GM18870 (cell line): ENCODE data around the gene KRT9.
"Not testable (repeated sequence)": the region's sequence is repeated elsewhere in the genome, so short reads cannot be mapped to it uniquely, and the experiment has no call there.

ENCODE experiments used
- ATAC-seq: cut with Tn5 transposase; IDR thresholded peaks from one replicate; pipeline ENCODE4 v1.9.1; 2021; ENCODE audit warnings: moderate library complexity; ENCODE audit not compliant: unreplicated experiment

The KRT9 gene

DNA sequence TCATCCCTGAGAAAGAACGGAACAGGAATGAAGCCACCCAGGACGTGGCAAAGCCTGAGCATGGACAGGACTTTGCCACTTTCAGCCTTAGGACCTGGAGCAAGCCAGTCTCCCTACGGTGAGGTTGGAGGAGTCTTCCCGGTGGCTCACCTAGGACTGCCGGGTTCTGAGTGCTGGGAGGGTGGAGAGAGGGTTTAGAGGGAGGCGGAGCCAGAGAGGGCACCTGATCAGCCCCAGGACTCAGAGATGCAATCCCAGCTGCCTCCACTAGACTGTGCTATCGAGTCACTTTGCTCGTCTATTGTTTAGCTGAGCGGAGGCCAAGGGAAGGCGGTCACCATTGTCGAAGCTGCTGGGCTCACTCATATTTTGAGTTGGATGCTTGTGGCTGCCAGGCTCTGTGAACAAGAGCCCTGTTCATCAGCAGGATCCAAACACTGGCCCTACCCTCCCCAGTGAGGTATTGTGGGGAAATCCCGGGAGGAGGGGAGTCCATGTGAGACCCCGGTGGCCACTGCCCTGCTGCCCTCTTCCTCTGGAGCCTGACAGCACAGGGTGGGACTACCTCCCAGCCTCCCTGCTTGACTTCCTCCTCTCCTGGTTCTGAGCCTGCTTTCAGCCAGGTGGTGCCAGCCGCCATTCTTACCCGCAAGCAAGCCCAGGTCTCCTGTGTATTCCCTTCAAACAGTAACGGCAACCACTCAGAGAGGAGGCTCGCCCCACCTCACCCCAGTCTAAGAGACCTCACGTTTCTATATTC, 7.8 kb upstream of the KRT9 start:
- no peak for ATAC-seq

DNA sequence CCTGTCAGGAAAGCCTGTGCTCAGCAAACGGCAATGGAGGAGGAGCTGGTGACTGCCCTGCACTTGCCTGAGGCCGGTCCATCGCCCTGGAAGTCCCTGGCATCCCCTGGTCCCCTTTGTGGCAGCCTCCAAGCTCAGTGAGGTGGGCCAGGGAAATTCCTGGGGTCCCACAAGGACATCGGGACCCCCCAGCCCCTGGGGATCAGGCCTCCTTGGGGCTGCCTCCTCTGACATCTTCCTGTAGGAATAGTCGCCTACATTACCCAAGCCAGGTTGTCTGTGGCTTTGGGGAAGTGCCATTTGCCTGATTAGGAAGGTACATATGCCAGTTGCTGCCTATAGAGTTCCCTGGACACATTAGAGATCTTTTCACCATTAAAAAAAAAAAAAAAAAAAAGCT, 7.1 kb upstream of the KRT9 start:
- ATAC-seq, result no peak

DNA sequence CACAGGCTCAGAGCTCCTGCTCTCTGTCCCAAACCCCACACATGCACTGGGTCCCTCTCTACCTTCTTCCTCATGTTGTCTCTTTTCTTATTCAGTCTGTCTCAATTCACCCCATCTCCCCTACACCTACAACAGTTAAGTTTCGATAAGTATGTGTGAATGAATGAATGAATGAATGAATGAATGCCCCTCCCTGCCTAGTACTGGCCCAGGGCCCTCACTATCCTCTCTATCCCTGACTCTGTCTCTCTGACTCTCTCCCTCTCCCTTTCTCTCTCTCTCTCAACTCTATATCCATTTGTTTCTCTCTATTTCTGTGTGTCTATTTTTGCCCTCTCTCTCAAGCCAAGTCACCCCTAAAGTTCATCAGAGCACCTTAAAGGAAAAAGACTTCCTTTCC, 6.7 kb upstream of the KRT9 start:
- ATAC-seq, result no peak

DNA sequence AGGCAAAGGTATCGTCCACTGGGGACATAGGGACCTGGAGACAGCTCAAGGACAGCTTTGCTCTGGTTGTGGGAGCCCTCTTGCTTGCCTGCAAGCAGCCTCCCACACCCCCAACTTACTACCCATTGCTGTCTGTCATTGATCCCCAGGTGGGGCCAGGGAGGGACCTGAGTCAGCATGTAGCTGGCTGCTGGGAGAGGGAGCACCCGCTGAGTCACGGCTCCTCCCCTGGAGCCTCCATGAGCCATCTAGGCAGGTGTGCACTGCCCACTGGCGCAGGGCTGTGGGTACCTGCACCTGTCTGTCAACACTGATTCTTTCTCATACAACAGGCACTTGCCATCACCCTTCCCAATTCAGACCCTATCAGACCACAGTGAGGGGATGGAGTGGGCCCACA, 4.9 kb upstream of the KRT9 start:
- ATAC-seq, result not testable (repeated sequence)

DNA sequence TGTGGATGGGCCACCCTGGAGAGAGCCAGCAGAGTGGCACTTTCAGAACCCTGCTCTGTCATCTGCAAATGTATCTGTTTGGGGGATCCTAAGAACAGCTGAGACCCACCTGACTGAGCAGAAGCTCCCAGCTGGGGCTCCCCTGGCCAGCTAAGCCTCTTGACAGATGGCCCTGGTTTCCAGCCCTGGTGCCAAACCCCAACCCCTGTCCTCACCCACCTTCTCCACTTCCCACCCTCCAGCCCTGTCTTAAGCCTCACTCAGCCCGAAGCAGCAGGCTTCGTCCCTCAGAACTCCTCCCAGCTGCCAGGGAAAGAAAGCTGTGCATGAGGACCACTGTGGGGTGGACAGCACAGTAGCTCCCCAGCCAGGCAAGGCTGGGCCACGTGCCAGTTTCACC, 3.5 kb upstream of the KRT9 start:
- no peak for ATAC-seq

DNA sequence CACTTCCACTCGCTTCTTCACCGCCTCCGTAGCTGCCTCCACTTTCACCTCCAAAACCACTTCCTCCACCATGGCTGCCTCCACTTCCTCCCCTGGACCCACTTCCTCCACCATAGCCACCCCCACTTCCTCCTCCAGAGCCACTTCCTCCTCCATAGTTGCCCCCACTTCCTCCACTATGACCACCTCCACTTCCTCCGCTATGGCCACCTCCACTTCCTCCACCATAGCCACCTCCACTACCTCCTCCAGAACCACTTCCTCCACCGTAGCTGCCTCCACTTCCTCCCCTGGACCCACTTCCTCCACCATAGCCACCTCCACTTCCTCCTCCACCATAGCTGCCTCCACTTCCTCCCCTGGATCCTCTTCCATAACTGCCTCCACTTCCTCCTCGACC, 4.5 kb downstream of the KRT9 start:
- no peak for ATAC-seq

DNA sequence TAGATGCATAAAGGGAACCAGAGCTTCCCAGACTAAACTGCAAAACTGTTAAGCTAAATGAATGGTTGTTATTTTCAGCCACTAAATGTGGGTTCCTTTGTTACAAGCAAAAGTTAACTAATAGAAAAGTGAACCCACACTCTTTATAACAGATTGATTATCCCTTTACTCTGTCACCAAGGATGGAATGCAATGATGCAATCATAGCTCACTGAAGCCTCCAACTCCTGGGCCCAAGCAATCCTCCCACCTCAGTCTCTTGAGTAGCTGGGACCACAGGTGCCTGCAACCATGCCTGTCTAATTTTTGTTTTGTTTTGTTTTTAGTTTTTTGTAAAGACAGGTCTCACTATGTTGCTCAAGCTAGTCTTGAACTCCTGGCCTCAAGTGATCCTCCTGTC, 6.5 kb downstream of the KRT9 start:
- ATAC-seq, result no peak

DNA sequence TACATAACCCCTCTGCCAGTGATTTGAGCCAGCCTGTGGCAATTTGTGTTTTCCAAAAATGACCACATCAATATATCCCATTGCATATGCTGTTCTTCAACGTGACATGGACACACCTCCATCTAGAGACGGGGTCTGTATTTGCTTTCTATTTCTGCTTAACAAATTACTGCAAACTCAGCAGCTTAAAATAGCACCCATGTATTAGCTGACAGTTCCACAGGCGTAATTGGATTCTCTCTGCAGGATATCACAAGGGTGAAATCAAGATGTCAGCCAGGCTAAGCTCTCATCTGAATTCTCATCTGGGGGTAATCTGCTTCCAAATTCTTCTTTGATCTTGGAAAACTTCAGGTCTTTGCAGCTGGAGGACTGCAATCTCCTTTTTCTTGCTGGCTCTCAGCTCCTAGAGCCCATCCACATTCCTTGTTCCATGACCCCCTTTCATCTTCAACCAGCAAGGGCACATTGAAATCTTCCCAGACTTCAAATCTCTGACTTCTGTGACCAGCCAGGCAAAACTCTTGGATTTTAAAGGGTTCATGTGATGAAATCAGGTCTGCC, 8.2 kb downstream of the KRT9 start:
- ATAC-seq, result no peak

DNA sequence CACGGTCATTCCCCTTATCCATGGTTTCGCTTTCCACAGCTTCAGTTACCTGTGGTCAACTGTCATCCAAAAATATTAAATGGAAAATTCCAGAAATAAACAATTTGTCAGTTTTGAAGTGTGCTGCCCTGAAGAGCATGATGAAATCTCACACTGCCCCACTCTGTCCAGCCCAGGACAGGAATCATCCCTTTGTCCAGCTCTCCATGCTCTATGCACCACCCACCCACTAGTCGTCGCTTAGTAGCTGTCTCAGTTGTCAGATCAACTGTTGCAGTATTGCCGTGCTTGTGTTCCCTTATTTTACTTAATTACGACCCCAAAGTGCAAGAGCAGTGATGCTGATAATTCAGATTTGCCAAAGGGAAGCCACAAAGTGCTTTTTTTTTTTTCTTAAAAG, 10.3 kb downstream of the KRT9 start:
- ATAC-seq, result no peak

DNA sequence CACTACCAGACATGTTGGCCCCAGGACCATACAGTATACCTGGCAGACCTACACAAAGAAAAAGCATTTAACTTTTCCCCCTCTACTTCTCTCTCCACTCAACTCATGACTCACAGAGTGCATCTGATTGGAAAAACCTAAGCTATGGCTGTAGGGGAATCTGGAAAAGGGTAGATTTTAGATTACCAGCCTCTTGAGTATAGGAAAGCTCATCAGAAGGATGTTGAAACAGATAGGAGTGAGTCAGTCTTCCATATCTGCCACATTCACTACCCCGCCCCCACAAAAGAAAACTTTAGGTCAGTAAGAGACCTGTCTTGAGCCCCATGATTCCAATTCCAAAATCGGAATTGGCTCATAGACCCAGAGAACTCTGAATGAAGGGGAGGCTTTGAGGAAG, 12.3 kb downstream of the KRT9 start:
- ATAC-seq, result no peak

DNA sequence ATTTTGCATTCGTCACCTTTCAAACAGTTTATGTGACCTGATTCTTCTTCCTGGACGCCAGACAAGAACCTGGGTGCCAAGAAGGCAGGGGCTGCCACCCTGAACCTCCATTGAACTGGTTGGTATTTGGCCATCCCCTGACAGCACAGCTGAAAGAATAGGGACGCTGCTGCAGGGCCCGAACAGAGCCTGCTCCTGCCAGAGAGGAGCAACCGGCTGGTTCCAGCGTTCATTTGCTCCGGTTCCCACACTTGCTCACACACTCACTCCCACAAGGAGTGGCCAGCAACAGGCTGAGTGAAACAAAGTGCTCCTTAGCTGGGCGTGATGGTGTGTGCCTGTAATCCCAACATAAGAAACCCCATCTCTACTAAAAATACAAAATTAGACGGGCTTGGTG, 14.9 kb downstream of the KRT9 start:
- no peak for ATAC-seq

DNA sequence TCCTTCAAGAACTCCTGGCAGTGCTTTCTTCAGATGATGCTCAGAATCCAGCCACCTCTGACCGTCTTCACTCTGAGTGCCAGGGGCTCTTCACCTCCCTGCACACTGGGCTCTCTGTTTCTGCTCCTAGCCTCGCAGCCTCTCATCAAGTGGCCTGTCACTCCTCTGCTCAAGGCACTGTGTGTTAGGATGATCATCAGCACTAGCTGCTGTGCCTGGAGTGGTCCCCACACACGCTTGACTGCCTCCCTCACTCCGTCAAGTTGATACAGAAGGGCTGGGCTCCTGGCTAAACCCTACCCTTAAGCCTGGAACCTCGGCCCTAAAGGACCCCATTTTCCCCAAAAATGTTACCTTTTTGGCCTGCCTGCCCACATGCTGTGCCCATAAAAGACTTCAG, 15.6 kb downstream of the KRT9 start:
- ATAC-seq, result no peak

DNA sequence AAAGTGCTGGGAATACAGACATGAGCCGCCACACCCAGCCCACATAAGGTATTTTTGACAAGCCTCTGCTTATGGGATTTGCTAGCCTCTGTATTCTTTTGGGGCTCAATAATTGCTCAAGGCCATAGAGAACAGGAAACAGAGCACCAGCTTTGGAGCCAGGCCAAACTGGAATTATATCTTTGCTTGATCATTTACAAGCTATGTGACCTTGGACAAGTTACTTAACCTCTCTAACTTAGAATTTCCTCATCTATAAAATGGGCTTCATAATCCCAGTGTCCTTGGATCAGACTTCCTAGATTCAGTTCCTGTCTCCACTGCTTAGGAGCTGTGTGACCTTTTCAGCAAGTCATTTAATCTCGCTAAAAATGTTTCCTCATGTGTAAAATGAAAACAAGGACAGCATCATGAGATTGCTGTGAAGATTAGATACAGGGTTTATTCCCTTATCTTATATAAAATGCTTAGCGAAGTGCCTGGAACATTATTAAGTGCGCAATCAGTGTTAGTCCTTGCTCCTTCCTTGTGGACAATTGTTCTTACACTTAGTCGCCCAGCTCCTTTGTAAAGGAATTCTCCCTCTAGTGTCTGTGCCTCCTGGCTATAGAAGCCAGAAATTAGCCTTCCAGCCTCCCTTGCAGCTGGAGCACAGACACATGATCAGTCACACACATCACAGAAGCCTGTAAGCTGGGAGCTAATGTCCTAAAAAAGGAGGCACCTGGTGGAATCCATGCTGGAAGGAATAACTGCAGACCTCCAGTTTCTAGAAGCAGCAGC, 16.6 kb downstream of the KRT9 start:
- ATAC-seq, result no peak

DNA sequence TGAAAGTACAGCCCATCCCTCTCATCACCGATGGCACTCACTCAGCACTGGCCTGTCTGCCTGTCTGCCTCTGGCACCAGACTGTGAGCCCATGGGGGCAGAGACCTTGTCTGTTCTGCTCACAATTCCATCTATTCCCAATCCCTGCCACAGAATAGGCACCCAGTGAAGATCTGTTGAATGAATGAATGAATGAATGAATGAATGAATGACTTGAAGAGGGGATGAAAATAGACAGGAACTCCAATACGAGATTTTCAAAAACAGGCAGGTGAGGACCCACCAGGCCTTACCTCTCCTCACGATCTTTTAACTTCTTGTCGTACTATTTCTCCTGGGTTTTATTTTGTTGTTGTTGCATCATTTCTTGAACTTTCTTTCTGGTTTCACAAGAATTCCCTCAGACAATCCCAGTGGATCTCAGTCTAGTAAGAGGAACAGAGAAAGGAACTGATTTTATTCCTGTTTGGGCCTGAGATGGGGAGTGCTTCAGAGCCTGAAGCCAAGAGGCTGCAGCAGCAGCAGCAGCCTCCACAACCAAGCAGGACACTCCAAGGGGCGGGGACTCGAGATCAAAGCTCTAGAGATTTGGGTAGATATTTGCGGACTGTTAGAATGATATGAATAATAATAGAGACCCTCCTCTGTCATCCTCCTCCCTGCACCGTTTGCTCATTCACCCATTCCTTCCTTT, 17.7 kb downstream of the KRT9 start:
- no peak for ATAC-seq

DNA sequence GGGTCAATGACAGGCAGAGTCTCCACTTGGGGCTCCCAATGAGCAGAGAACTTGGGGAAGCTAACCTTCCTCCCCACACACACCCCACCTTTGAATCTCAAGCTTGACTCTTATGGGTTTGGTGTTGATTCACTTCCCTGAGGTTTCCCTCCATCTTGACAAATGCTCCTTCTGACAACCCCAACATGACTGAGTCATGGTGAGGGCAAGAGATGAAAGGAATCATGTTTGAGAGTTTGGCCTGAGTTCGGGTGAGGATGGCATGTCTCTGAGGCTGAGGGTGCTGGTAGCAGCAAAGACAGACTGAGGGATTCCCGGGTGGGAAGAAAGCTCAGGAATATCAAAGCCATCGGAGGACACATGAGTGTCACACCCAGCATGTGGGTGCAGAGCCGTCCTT, 18.7 kb downstream of the KRT9 start:
- ATAC-seq, result no peak

DNA sequence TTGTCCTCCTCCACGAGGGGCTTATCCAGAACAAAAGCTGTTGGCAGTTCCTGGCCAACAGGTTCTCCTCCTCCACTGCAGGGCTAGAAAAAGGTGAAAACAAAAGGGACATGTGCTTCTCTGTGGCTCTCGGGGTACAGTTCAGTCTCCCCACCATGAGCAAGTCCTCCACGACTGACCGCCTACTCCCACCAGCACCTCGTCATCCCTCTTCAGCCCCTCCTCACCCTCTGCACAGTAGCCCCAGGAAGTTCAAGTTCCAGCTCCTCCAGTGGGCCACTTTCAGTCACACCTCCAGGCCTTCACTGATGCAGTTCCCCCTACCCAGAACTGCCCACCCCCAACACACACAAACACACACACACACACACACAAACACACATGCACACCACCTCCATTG, 19.4 kb downstream of the KRT9 start:
- ATAC-seq, result no peak

DNA sequence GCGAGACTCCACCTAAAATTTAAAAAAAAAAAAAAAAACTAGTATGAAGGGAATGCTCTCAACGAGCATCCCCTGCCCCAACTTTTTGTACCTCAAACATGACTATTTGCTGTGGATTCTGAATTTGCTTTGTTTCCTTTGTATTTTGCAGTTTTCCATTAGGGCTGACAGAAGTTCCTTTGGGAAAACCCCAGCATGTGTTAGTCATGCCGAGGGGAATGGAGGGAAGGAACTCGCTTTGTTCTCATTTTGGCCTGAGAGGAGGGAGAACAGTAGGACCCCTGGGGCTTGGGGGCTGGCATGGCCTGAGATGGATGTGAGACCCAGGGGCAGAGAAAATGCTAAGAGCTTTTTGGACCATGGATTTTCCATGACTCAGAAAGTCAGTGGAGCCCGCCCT, 20.5 kb downstream of the KRT9 start:
- no peak for ATAC-seq

DNA sequence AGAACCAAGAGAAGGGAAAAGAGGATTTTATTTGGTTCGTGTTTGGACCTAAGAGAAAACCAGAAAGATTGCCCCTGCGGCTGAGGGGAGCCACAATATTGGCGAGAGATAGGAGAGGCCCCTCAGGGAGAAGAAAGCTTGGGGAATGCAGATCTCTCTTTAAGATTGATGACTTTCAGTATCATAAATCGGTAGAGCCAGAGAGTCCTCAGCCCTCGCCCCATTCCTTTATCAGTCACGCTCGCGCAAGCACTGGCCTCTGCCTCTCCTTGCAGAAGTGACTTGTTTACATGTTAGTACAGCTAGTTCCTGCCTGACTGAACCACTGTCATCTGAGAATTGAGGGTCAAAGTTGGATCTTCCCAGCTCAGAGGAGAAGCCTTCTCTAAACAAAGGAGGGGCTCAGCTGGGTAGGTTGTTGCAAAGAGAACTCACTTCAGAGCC, 22.2 kb downstream of the KRT9 start:
- no peak for ATAC-seq

DNA sequence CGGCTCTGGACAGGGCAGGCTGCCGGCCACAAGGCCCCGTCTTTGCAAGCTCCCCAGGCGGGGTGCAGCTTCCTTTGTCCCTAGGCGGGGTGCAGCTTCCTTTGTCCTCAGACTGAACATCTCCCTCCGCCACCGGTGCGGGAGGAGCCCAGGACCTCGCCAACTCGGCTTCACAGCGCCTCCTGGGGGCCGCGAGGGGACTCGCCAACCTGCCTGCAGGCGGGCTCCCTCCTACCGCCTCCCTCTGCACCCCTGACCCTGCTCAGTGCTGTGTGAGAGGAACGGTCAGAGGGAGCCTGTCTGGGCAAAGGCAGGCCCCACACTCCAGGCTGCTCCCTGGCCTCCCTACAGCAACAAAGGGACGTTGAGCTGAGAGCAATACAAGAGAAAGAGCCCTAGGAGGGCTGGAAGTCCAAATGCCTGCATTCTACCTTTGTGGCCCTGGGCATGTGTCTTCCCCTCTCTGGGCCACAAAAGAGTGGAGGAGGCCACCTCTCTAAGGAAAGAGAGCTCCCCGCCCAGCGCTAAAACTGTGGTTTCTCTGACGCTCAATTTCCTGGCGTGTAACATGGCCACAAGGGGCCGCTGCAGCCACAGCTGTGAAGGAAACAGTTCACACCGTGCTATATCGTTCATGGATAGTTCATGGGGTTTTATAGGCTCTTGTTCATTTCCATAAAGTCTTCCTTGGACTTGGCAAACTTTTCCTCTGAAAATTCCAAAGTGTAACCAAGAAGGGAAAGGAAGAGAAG, 22.8 kb downstream of the KRT9 start:
- ATAC-seq, result no peak

DNA sequence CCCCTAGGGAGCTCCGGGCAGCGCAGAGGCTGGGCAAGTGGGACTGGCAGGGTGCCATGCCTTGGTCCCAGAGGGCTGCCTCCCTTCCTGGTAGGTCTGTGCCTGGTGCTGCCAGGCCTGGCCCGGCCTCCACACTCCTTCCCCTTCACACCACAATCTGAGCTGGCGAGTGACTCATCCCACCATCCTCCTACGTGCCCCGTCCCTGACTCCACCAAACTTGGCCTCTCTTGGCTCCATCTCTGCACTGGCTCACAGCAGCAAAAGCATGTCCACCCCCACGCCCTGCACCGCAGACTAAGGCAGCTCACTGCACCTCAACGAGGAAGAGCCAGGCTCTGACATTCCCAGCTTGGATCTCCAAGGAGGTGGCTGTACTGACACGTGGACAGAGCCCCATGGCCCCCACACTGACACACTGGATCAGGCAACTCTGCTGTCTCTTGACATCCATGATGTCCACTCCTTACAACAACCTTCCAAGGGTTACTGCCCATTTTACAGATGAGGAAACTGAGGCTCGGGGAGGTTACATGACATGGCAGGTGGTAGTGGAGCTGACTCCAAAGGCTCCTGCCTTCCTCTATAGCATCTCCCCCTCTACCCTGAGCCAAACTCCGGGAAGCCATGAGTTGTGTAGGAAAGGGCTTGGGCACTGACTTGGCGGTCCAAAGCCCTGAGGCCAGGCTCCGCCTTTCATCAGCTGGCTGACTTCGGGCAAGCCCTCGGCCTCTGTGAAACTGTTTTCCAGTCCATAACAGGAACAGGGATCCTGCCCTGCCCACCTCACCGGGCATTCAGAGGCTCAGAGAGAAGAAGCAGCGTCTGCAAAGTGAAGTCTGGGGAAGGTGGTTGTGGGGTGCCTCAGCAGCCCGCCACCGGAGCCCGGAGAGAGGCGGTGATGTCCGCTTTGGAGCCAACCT, 23.7 kb downstream of the KRT9 start:
- ATAC-seq, result no peak
